ENCODE data around the gene CDC45.

DNA sequence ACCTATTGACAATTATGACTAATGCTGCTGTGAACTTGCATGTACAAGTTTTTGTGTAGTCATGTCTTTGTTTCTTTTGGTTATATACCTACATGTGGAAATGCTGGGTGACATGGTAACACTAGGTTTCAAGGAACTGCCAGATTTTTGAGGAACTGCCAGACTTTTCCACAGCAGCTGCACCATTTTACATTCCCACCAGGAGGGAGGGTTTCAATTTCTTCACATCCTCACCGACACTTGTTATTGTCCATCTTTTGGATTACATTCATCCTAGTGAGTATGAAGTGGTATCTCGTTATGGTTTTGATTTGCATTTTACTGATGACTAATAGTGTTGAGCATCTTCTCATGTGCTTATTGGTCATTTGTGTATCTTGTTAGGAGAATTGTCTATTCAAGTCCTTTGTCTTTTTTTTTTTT lies 31.2 kb downstream of the CDC45 start:
- no peak for TF ChIP-seq CTCF (IDR thresholded peaks at IDR 0.05)
- TF ChIP-seq POLR2A (IDR thresholded peaks at IDR 0.05) = no peak
